Astrocyte of the cerebellum (primary cell): ENCODE measurements around the gene TTC23.

Experiments
- DNase-seq: peaks from one replicate; pipeline ENCODE4 v3.0.0-alpha.2; 2011; ENCODE audit warnings: low read depth
- H3K4me3 ChIP-seq: 2 replicates; pipeline ENCODE4 v1.5.1; 2011; ENCODE audit warnings: mild to moderate bottlenecking, low read depth, low read length, moderate library complexity
- CTCF ChIP-seq: IDR thresholded peaks from 2 replicates; pipeline ENCODE4 v1.5.1; 2012; ENCODE audit warnings: low read length, low read depth, moderate library complexity, mild to moderate bottlenecking; ENCODE audit errors: missing control alignments
- in situ Hi-C: cut with HindIII; loops from 2 replicates; pipeline ENCODE4 v1.10.0; 2017; ENCODE audit warnings: low sequenced_read_pairs

The TTC23 gene

DNA sequence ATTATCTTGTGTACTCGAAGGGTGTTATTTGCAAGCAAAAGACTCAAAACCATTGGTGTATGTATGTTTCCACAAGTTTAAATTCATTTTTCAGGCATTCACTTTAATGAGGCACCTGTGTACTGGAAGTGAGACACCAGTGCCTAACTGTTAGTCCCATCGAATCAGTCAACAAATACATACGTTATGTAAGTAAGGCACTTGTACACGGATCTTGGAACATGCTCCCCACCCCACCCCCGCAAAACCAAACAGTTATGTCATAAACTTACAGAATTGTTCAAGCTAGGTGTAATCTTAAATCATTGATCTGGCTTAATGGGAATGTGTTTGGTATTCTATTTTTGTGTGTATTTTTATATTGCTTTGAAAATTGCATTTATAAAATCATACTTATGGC lies 19.1 kb upstream of the TTC23 start:
- in situ Hi-C loops: no loop called here
- TF ChIP-seq CTCF: no peak
- DNase-seq: no peak
- no peak overlapping the region for H3K4me3 ChIP-seq

DNA sequence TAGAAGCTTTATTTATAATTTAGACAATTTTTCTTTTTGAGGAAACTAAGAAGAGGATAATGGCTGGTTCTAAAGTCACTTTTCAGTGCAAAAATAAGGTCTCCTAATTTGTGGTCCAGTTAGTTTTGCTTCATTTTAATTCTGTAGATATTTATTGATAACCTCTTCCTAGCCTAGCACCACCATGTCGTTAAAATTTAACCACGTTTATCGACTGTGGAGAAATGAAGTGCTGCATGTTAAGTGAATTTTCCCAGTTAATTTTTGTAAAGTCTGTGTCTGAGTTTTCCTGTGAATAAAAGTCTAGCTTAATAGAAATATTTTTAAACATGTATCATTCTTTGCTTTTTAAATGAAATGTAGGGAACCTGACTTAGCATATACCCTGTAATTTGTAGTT lies 18.6 kb upstream of the TTC23 start:
- TF ChIP-seq CTCF: no peak
- no peak for DNase-seq
- H3K4me3 ChIP-seq: no peak overlapping the region
- in situ Hi-C loops: no loop called here

- no peak for DNase-seq
- H3K4me3 ChIP-seq: no peak overlapping the region
- in situ Hi-C loops: no loop called here
- TF ChIP-seq CTCF: no peak
Observed at GRCh38 chr15:99265541-99266070, 16.2 kb upstream of the TTC23 start.

DNA sequence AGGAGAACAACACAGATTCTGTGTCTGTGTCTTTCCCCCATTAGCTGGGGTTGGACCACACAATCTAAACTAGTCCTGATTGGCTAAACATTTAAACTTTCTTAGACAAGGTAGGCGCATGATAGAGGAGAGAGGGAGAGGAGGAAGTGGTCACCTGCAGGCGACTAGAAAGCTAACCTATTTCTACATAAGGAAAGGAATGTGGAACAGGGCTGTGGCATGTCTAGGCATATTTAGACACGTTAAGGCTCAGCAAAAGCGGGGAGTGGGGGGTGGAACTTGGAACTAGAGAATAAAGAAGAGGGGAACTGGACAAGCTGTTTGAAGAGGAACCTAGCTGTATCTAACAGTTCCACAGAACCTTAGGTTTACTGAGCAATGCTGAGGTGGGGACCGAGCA lies 14.7 kb upstream of the TTC23 start:
- TF ChIP-seq CTCF: no peak
- in situ Hi-C loops: no loop called here
- DNase-seq: no peak
- H3K4me3 ChIP-seq: no peak overlapping the region

- no peak for DNase-seq
- in situ Hi-C loops: loop anchor here (5.0 kb wide), 1 partner anchor 60 kb away; no protein-coding TSS in a partner anchor
- no peak for TF ChIP-seq CTCF
- H3K4me3 ChIP-seq: no peak overlapping the region
Observed at GRCh38 chr15:99257107-99257750, 7.8 kb upstream of the TTC23 start.

DNA sequence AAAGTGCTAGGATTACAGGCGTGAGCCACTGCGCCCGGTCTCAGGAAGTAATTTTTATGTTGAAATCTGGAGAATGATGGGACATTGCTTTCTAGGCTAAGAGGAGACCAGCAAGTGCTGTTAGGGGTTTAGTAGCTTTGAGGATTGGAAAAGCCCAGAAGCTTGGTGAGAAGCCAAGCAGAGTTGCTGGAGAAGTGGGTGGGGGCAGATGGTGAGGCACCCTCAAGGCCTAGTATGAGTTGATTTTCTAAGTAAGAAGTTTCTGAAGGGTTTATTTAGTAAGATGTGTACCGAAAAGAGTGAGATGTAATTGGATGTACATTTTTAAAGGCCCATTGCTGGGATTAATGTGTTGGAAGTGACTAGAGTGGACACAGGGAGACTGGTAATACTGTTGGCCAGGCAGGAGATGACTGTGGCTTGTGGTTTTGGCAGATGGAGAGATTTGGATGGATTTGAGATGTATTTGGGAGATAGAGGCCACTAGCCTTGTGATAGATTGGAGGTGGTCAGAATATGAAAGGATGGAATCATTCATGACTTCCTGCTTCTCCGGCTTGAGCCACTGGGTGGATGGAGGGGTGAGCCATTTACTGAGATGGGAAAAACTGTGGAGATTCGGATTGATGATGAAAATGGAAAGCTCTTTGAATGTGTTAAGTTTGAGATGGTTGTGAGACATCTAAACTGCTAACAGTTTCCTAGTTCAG lies 4.2 kb upstream of the TTC23 start:
- H3K4me3 ChIP-seq: no peak overlapping the region
- DNase-seq: peak; percentile 85
- TF ChIP-seq CTCF: peak; percentile 30
- in situ Hi-C loops: no loop called here
